ENCODE results near the gene CMYA5.

DNA sequence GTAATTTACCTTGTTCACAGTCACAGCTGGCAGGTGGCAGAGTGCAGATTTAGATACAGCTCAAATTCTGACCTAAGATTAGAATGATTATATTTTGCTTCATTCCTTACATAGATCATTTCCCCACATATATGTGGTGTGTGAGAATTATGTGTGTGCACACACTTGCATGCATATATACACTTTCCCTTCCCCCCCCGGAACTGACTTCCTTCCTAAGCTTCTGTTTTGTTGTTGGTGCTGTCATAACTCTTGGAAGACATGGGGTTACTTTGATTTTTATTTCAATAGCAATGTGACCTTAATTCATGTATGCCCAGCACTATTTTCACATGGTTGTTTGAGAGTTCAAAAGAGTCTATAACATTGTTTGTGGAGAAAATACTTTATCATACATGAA, 112.8 kb downstream of the CMYA5 start:
- no peak for TF ChIP-seq POLR2AphosphoS5 (IDR thresholded peaks at IDR 0.05; ENCODE audit: low read depth, low read length)
- TF ChIP-seq POLR2A (IDR thresholded peaks at IDR 0.05; ENCODE audit: low read depth, low read length), result no peak
- TF ChIP-seq POU2F2 (IDR thresholded peaks at IDR 0.05; ENCODE audit: low read depth, low read length), result no peak
- no peak for TF ChIP-seq TAF1 (IDR thresholded peaks at IDR 0.05; ENCODE audit: low read depth, low read length)
